ENCODE results near the gene SIL1.
"Not testable (repeated sequence)": the region's sequence is repeated elsewhere in the genome, so short reads cannot be mapped to it uniquely, and the experiment has no call there.

SIL1 gene

DNA sequence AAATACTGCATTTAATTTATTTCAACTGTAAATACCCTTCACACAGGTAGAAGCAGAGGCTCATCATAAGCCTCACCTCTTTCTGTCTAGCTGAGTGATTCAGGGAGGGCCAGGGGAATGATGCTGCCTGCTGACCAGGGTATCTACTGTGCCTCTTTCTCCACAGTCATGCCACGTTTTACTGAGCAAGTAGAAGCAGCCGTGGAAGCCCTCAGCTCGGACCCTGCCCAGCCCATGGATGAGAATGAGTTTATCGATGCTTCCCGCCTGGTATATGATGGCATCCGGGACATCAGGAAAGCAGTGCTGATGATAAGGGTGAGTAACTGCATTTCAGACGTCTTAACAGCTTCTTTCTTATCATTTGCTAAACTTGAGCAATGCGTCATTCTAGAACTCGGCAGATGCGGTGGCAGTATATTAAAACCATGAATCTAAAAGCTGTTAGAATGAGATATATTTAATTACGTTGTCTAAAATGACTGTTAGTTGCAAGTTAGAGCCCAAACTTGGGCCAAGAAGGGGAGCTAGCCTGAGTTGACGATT is 273.0 kb downstream of the SIL1 start:
- TF ChIP-seq, protein P1, sequence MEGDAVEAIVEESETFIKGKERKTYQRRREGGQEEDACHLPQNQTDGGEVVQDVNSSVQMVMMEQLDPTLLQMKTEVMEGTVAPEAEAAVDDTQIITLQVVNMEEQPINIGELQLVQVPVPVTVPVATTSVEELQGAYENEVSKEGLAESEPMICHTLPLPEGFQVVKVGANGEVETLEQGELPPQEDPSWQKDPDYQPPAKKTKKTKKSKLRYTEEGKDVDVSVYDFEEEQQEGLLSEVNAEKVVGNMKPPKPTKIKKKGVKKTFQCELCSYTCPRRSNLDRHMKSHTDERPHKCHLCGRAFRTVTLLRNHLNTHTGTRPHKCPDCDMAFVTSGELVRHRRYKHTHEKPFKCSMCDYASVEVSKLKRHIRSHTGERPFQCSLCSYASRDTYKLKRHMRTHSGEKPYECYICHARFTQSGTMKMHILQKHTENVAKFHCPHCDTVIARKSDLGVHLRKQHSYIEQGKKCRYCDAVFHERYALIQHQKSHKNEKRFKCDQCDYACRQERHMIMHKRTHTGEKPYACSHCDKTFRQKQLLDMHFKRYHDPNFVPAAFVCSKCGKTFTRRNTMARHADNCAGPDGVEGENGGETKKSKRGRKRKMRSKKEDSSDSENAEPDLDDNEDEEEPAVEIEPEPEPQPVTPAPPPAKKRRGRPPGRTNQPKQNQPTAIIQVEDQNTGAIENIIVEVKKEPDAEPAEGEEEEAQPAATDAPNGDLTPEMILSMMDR (conservative IDR thresholded peaks at IDR 0.05; ENCODE audit: low read depth, low read length), result no peak
- DNase-seq (ENCODE audit: low read depth), result no peak
- H3K4me3 ChIP-seq (ENCODE audit: low read depth, low read length), result no peak overlapping the region

DNA sequence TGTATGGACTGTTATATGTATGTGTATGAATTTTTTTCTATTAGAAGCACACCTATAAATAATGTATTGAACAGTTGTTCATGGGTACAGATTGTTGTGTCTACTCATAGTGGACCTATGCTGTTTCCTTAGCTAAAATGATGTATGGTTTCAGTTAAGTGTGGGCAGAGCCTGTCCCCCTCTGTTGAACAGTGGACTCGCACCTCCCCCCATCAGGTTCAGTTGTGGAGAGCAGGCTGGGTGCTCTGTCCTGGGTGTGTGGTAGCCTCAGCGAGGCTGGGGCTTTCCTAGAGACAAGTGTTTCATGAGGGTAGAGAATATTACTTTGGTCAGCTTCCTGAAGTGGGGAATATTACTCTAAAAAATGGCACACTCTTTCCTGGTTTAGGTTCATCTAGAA is 275.7 kb downstream of the SIL1 start:
- no peak overlapping the region for H3K4me3 ChIP-seq (ENCODE audit: low read depth, low read length)
- TF ChIP-seq, protein P1 (conservative IDR thresholded peaks at IDR 0.05; ENCODE audit: low read depth, low read length), result no peak
- DNase-seq (ENCODE audit: low read depth), result no peak

DNA sequence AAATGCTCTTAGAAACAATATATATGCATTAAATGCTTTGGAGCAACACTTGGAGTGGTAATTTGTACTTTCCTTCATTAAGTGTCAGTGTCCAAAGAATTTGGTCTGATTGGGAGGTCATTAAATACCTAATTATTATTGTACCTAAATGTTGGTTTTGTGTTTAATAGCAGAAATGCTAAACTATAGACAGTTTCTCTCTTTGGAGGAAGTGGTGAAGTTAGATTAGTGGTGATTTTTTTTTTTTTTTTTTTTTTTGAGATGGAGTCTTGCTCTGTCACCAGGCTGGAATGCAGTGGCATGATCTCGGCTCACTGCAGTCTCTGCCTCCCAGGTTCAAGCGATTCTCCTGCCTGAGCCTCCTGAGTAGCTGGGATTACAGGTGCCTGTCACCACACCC is 276.8 kb downstream of the SIL1 start:
- not testable (repeated sequence) for H3K4me3 ChIP-seq (ENCODE audit: low read depth, low read length); DNase-seq (ENCODE audit: low read depth)

DNA sequence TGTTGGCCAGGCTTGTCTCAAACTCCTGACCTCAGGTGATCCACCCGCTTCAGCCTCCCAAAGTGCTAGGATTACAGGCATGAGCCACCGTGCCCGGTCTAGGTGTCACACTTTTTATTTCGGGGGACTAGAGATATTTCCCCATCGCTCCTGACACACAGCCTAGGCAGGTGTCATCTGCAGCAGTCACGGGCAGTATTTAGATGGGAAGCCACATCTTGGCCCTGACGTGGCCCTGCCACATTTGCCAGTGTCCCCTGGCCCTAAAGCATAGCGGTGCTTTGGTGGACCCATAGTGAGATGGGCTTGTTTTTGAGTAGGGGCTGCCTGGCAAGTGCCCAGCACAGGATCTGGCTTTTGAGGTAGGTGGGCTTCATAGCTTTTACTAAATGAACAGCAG is 278.0 kb downstream of the SIL1 start:
- H3K4me3 ChIP-seq (ENCODE audit: low read depth, low read length), result no peak overlapping the region
- no peak for DNase-seq (ENCODE audit: low read depth)
- TF ChIP-seq, protein P1 (conservative IDR thresholded peaks at IDR 0.05; ENCODE audit: low read depth, low read length), result no peak

DNA sequence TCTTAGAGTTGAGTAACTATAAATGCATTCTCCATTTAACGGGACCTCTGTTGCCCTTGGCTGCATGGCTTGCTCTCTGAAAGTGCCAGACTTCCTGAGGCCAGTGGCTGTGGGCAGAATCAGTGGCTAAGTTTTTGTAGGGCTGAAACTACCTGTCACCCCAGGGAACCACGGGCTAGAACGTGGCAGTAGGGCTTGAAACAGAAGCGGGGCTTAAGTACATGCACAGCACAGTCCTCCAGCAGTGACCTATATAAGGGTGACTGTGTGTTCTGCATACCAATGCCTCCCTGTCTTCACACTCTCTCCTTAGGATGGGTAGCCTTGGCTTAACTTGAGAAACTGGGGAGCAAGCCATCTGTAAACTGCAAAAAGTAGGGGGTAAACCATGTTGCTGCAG is 279.5 kb downstream of the SIL1 start:
- no peak overlapping the region for H3K4me3 ChIP-seq (ENCODE audit: low read depth, low read length)
- no peak for DNase-seq (ENCODE audit: low read depth)
- TF ChIP-seq, protein P1 (conservative IDR thresholded peaks at IDR 0.05; ENCODE audit: low read depth, low read length), result no peak

DNA sequence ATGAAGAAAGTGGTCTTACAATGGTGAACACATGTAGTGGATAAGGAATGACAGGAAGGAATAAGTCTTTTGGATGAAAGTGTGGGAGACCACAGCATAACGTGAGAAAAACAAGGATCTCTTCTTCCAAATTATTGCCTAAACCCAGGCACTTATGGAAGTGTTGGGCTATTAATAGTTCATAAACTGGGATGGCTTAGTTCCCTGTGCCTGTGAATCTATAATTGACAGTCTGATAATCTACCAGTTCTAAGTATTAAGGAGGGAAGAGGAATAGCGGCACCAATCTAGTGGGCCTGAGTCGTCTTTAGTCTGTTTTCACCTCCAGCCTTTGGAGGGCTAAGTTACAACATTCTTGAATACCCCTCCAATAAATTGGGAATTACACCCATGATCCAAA is 283.8 kb downstream of the SIL1 start:
- DNase-seq (ENCODE audit: low read depth), result no peak
- H3K4me3 ChIP-seq (ENCODE audit: low read depth, low read length), result no peak overlapping the region
- TF ChIP-seq, protein P1 (conservative IDR thresholded peaks at IDR 0.05; ENCODE audit: low read depth, low read length), result no peak

DNA sequence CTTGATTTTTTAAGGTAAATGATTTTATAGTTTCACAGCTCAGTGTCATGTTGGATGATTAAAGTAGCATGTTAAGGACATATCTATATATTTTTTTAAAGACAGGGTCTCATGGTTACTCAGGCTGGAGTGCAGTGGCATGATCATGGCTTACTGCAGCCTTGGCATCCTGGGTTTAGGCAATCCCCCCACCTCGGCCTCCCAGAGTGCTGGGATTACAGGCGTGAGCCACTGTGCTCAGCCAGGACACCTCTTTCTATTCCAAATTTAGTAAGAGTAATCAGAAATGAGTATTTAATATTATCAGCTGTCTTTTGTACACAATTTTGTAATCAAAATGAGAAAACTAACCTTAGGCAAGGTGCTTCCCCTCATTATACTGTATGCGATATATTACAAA is 284.4 kb downstream of the SIL1 start:
- TF ChIP-seq, protein P1 (conservative IDR thresholded peaks at IDR 0.05; ENCODE audit: low read depth, low read length), result no peak
- DNase-seq (ENCODE audit: low read depth), result no peak
- no peak overlapping the region for H3K4me3 ChIP-seq (ENCODE audit: low read depth, low read length)

Measured in choroid plexus epithelial cell (primary cell).